Bone marrow (tissue), 2 donors: ENCODE measurements around the gene ARNT2.

Experiments
- DNase-seq, 2 donors: peaks; one replicate each; lab custom pipeline; 2025; lab: John Stamatoyannopoulos, UW

Gene ARNT2

DNA sequence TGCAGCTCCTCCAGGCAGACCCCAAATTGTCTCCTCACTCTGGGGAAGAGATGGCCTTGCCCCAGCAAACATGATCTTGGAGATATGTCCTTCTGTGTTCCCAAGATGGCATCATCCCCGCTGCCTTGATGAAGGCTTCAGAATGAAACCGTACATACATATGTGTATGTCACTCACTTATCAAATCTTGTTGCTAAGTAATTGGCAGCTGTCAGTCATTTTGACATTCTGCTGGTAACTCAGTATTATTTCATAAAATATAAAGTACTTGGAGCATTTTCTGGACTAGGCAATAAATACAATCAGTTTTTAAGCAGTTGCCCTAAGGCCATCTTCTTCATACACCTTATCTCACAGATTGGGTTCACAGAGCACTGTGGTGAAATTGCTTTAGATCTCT is 62.4 kb downstream of the ARNT2 start:
- no peak for DNase-seq

DNA sequence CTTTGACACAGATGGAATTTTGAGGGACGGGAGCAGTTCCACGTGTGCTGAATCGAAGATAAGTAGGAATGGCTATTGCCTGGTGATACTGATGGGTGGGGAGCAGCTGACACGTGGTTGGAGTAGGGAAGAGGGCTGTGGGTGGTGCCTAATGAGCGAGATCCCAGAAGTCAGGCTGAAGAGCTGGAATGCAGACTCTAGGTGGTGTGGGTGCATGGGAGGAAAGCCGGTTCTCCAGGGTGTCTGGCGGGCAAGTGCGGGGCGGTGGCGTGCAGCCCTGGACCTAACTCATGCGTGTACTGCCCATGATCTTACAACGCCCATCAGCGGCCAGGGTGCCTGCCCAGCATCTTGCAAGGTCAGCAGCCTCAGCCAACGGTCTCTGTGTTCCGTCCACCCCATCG is 63.1 kb downstream of the ARNT2 start:
- DNase-seq: no peak

DNA sequence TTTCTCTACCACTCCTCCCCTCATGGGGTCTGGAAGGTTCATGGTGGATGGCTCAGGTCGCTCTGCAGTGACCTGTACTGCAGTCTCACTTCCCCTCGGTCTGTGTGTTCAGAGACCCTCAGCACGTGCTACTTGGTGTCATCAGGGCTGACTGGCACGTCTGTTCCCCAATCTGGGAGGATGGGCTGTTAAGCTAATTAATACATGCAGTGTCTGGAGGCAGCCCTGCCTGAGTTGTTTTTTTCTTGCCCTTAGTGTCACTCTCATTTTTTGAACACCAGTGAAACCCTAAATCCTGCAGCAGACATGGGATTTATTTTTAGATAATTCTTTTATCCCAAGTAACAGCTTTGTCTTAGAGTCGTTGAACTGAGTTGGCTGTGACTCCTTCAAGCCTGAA is 64.6 kb downstream of the ARNT2 start:
- no peak for DNase-seq

DNA sequence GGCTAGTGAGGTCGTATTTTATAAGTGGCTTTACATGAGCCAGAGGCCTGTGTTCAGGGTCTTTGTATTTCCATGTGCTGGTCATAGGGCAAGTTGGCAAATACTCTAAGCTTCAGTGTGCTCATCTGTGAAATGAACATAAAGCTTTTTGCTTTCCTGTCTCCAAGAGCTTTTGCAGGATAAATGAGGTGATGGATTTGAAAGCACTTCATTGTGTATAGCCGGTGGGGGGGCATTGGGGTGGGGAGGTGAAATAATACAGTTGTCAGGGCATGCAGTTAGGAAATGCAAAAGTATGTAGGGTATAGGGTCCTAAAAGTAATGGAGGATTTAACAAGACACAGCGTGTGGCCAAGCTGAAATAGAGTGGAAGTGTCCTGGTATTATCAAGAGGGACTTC is 67.7 kb downstream of the ARNT2 start:
- no peak for DNase-seq

DNA sequence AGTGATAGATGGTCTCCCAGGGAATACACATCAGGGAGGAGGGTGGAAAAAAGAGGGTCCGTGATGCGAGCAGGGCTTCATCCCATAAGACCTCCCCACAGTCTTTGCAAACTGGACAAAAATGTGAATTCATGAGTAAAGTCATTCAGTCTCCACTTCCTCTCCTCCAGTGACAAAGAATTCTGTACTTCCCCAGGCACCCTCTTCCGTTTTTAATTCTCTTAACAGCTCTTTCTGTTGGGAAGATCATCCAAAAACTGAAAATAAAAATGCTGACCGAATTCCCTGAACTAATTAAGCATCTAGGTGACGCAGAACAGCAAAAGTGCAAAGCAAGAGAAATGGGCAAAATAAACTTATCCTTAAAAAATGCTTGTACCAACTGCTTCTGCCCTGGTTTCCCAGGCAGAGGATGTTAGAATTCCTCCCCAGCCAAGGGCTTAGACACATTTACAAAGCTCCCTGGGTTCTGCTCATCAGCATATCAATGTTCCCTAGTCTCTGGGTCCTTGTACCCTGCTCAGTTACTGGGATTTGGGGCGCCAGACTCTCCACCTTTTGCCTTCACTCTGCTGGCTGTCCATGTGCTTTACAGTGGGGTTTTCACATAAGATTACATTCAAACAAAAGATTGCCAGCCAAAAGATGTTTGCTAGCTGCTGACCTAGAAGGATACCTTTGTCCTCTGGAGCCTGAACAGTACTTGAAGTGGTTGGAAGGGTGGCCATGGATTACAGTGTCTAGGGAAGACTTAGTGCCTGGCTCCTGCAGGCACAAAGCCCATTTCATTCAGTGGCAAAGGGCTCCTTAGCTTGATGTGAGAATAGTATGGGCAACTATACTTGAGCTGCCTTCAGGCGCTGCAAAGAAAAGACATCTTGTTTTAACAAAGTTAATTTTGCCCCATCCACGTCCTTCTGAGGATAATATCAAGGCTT is 69.4 kb downstream of the ARNT2 start:
- no peak for DNase-seq

DNA sequence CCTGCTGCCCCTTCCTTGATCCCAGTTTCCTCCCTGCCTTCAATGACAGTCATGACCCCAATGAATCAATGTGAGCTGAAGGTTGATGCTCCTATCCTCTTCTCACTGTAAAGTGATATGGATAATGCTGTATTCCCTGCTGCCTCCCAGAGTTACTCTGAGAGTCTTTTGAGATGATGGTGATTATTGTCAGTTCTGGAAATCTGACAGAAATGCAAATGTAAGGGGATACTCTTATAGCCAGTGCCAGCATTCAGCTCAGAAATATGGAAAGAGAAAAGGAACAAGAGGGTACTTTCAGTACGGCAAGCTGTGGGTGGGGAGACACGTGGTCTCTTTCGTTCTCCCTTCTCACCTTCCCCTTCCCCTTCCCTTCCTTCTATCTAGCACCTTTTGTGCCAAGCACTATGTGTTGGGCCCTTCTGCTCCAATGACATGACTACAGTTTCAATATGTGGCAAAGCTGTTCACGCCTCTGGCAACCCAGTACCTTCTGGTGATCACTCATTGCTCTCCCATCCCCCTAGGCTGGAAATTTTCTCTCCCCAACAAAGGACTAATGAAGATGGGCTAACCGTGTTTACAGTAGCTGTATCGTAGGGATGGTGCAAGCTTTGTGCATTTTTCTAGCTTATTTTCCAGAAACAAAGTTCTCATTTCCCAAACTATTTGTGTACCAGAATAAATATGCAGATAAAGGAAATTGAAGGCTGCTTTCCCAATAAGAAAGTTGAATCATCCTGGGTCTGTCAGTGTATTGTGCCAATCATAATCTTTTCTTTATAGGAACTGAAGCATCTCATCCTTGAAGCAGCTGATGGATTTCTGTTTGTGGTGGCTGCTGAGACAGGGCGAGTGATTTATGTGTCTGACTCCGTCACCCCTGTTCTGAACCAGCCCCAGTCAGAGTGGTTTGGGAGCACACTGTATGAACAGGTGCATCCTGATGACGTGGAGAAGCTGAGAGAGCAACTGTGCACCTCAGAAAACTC is 70.3 kb downstream of the ARNT2 start:
- DNase-seq: no peak

DNA sequence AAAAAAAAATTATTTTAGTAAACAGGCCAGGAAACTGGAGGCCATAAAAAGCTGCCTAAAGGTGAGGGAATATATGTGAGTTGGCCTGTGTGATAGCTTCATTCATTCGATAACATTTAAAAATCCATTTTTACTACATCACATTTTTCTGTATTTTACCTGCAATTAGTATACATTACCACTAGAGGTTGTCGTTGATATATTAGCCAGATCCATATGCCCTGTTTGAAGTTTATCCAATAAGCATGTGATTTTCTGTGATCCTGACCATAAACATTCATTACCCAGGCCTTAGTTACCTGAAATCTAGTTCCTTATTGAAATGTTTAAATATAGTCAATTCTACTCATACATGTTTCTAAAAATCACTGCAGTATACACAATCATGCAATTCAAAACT is 71.4 kb downstream of the ARNT2 start:
- no peak for DNase-seq

DNA sequence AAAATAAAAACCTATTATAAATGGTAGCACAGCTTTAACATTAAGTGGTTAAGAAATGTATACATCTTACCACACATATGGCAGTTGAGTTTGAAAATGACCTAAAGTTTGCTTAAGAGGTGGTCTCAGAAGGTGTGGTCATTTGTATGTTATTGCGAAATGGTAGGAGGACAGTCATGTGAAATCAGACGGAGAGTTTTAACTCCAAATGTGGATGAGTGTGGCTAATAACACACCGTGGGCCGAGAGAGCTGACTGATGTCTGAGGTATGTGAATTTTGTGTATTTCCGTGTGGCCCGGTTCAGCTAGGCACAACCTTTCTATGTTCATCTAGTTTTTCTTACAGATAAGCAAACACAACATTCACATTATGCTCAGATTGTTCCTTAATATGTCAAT is 71.9 kb downstream of the ARNT2 start:
- no peak for DNase-seq

DNA sequence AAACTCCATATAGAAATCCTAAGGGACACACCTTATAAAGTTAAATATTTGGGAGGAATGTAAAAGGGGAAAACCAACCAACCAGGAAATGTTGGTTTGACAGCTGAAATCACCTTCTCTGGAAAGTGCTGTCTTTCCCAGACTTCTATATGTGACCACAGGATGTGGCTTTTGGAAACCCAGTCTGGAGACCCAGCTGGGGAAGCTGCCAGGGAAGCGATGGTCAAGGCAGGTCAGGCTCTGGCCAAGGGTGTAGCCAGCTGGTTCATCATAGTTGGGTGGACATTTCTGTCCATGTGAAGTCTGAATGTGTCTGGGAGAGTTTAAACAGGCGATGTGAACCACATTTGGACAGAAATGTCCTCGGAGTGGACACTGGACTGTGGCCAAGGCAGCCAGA is 73.9 kb downstream of the ARNT2 start:
- DNase-seq: no peak

DNA sequence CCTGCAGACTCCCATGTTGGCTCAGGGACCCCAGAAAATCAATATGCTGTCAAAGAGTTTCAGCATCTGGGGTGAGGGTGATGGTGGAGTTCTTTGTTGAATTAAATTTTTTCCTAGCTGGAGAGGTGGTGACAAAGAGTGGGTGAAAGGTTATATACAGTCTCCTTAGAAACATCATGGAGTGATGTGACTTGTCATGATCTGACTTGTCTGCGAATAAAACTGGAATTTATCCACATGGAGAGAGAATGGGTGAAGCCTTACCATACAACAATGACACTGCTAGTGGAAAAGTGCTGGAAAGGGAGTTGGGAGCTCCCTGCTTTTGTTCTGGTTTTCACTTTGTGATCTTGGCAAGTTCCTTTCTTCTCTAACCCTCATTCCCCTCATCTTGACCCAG is 75.0 kb downstream of the ARNT2 start:
- DNase-seq: no peak

DNA sequence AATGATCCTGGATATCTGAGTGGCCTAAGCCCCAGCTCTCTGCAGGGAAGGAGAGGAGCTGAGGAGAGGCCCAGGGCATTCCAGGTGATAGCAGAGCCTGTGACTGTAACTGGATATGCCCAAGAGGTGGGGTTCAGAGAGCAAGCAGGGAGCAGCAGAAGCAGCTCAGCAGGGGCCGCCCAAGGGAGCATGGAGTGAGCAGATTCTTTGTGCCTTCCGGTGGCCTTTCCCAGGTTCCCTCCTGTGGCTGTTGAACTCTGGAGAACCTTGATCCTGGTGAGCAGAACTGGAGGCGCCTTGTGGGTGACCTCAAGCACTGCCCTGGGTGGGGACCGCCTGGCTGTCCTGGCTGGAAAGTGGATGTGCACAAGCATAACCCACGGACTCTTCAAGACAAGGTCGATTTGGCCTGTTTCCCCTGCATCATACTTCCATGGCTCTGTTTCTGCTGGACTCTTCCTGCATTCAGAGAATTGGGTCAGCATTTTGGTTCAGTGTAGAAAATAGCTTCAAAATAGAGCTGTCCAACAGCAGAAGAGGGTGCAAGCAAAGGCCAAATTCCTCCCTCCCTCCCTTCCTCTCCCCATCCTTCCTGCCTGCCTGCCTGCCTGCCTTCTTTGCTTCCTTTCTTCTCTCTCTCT is 76.1 kb downstream of the ARNT2 start:
- no peak for DNase-seq

DNA sequence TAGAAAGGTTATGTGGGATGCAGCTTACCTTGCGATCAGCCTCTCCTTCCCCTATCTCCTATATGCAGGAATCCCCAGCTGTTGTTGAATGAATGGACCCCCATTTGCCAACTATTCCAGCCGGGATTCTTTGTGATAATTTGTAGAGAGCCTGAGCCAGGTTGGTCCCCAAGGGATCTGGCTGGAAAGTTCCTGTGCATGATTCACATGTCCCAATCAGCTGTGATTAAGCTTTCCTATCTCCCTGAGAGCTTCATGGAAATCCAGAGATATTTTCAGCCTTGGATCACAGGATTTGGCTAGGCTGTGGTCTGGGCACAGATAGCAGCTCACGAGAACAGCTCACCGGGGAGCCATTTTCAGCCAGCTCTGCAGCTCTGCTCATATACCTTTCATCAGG is 76.7 kb downstream of the ARNT2 start:
- DNase-seq: no peak

DNA sequence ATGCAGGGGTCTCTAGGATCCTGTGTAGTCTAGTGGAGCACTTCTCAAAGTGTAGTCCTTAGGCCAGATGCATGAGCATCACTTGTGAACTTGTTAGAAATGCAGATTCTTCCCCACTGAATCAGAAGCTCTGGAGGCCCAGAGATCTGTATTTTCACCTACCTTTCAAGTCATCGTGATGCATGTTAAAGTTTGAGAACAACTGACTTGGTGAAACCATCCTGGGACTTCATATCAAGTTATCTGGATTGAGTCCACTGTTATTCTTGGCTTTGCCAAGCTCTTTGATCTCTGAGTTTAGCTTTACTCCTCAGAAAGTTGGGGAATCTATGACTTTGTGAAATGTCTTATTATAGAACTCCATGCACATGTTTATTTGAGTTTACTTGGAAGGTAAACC is 78.5 kb downstream of the ARNT2 start:
- no peak for DNase-seq

DNA sequence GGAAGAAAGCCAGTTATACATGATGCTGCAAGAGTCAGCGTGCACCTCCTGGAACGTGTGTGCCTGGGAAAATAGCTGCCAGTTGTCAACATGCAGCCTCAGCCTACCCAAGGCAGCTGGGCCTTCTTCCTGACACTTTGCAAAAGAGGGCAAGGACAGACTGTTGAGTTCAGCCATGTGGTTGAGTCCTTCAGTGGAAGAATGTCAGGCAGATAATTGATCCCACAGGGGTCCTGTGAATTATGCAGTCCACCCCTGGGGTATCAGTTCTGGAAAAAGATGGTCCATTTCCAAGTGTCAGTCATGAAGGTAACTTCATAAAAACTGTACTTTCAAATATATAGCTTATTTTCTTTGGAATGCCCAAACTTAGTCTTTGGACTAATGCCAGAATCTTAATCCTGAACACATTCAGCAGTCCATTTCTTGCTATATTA is 79.6 kb downstream of the ARNT2 start:
- no peak for DNase-seq

DNA sequence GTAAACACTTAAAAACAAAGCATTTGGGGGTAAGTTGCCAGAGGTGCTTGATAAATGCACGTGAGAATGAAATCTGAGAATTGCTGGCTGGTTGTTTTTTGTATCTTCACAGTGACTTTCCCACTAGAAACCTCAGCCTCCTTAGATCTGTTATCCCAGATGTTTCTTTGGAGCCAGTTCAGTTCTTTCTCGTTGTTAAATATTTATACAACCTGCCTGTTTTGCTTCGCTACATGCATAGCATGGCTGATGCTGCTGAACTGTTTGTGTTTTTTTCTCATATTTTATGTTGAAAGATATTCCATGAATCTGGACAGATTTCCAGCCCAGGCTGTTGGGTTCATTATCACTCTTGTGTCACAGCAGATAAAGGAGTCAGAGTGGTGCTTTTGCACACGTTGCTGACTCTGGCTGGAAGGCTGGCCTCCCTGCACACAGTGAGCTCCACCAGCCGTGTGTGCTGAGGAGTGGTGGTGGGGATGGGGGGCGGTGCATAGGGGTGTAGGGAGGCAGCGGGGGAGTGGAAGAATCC is 80.2 kb downstream of the ARNT2 start:
- no peak for DNase-seq

DNA sequence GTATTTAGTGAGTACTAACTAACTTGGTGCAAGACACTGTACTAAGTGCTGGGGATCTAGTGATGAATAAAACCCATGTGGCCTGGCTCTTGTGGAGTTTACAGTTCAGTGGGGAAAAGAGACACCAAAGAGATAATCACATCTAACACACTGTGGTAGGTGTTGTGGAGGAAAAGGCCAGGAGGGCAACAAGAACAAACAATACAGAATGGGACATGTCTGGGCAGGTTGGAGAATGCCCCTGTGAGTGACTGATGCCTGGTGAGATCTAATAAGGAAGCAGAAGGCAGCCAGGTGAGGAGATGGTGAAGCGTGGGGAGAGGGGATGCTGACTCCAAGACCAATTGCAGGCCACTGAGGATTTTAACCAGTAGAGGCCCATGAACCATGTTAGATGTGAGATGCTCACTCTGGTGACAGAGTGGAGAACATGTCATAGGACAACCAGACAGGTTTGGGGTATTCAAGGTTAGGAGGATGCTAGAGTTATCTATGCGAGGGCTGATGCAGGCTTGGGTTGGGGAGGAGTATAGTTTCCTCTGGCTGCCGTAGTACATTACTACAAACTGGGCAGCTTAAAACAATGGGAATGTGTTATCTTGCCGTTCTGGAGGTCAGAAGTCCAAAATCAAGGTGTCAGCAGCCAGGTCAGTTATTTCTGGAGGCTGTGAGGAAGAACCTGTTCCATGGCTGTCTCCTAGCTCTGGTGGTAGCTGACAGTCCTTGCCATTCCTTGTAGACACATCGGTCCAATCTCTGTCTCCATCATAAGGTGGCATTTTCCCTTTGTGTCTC is 81.4 kb downstream of the ARNT2 start:
- no peak for DNase-seq

DNA sequence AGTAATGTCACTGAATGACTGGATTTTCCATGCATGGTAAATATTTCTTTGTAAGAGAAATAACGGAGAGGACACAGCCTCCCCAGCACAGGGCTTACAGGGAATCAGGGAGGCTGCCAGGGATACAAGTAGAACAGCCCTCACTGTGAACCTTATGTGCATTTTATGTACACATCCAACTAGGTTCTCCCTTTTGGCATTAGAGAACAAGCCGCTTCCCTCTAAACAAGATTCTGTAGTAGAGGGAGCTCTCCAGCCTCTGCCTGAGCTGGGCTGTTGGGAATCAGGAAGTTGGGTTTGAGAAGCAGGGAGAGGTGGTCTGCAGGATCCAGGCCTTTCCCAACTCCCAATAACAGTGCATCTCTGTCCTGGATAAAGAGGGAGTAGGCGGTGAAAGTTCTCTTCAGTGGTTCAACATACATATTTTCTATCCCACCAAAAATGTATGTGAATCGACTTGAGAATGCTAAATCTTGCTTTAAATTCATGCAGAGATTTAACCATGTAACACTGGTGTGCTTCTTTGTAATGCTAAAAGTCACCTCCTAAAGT is 83.7 kb downstream of the ARNT2 start:
- no peak for DNase-seq

DNA sequence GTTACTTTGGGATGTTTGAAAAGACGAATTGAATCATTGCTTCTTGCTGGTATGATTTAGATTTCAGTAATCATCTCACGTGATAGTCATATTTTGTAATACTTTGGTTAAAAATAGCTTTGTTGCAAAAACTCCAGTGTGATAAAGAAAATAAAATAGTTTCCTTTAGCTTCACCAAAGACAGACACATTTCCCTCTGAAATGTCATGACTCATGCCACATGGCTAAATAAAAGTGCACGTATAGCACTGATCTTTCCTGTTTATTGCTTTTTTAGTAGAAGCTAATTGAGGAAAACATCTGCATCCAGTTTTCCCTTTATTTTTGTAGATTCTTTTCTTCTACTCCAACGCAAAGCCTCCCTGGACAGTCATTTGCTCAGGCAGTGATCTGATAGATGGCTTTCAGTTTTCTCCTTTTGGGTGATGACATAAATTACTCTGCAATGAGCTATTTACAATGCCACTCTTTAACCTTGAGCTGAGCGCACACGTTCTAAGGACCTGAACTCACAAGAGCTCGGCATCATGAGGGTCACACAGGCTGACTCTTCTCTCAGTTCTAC is 84.9 kb downstream of the ARNT2 start:
- DNase-seq: no peak

DNA sequence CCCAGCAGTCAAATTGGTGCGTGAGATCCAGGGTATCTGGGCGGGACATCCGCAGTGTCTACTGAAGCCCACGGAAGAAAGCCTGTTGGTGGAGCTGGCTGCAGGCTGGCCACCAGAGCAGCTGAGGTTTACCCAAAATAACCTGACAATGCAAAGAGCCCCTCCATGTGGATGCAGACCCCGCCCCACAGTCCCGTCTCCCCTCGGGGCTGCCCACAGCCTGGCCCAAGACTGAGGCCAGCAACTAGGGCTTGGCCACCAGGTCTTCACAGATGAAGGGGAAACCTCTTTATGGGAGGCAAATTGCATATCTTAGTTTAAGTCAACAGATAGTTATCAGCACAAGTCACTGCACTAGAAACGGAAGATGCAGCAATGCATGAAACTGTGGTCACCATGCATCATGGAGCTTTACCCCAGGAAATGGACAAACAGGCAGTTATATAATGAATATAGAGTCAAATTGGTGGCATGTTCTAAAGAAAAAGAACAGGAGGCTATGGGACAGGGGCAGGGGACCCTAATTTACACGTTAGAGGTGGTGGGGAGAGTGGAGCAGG is 86.3 kb downstream of the ARNT2 start:
- DNase-seq: no peak

DNA sequence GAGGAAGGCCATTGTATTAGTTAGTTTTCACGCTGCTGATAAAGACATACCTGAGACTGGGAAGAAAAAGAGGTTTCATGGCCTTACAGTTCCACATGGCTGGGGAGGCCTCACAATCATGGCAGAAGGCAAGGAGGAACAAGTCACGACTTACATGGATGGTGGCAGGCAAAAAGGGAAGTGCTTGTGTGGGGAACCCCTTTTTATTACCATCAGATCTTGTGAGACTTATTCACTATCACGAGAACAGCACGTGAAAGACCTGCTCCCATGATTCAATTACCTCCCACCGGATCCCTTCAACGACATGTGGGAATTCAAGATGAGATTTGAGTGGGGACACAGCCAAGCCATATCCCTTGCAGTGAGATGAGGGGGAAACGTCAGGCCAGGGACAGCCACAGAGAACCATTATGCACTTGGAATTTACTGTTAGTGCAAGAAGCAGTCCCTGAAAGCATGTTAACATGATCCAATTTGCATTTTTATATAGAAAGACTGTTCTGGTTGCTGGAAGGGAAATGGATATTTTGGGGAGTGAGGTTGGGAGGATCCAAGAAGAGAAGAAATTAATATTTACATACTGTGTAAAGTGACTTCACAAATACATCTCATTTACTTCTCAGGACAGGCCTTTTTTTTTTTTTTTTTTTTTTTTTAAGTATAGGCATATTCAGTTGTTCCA is 87.1 kb downstream of the ARNT2 start:
- no peak for DNase-seq
